Body of pancreas (tissue), 4 donors: Measurements from ENCODE around the gene RCOR2. TPM values are rescaled to one million over a fixed set of nuclear protein-coding genes. Genes with fewer than 3 reads are reported as not detected.

ENCODE experiments used
- ATAC-seq: fragments of 150-250 bp; one replicate; pipeline ENCODE4 v1.9.1; 2016
- DNase-seq, 4 donors: peaks; one replicate each; pipeline ENCODE4 v3.0.0-alpha.2; 2019
- H3K27ac ChIP-seq, 4 donors: fragments of 200-600 bp; sonication (generic); 1 replicate in 3 of 4; 2 replicates in 1 of 4; pipeline versions ENCODE4 v1.5.1 to v1.6.1; 2016 to 2019; ENCODE audit warnings: mild to moderate bottlenecking in 1 of 4, mixed read lengths in 1 of 4, moderate library complexity in 1 of 4
- H3K27me3 ChIP-seq, 2 donors: fragments of 200-600 bp; sonication (generic); one replicate each; pipeline ENCODE4 v1.6.0; 2016; ENCODE audit warnings: mild to moderate bottlenecking in 1 of 2
- H3K36me3 ChIP-seq, 2 donors: fragments of 200-600 bp; sonication (generic); replicated peaks in 1 of 2; 2 replicates each; pipeline ENCODE4 v1.5.1; 2016; ENCODE audit warnings: low read depth in 2 of 2; ENCODE audit not compliant: insufficient read depth in 1 of 2
- H3K4me1 ChIP-seq: fragments of 200-600 bp; sonication (generic); one replicate; pipeline ENCODE4 v1.6.0; 2016
- H3K4me3 ChIP-seq, 2 donors: fragments of 200-600 bp; sonication (generic); 1 replicate in 1 of 2; 2 replicates in 1 of 2; pipeline ENCODE4 v1.5.1; 2016 to 2019
- H3K9me3 ChIP-seq, 3 donors: fragments of 200-600 bp; sonication (generic); 1 replicate in 2 of 3; 2 replicates in 1 of 3; pipeline ENCODE4 v1.5.1; 2016
- CTCF ChIP-seq, 7 experiments: fragments of 450-650 bp in 4 of 7; fragments of 200-600 bp in 3 of 7; sonication (generic) in 3 of 7; IDR thresholded peaks; one replicate each; pipeline ENCODE4 v1.5.1; 2016 to 2019; ENCODE audit warnings: antibody characterized with exemption in 7 of 7
- POLR2A ChIP-seq, 3 donors: fragments of 450-650 bp; IDR thresholded peaks; one replicate each; pipeline ENCODE4 v1.6.1; 2016; ENCODE audit warnings: antibody characterized with exemption in 3 of 3, mild to moderate bottlenecking in 2 of 3
- WGBS, 2 donors: methylation state at CpG; one replicate each; pipeline ENCODE4 v1.1.5; 2017; 5-methylcytosine and 5-hydroxymethylcytosine counted together
- intact Hi-C: fragments of 100-400 bp; cut with DNase I; formaldehyde crosslinking; loops from one replicate; pipeline ENCODE4 v1.15.1; 2023
- total RNA-seq, 2 donors: library from RNA; depleted of rRNA; stranded (reverse); fragments of >200 nt; gene quantifications; one replicate each; pipeline ENCODE4 v1.1.0, GENCODE V29; 2016

RCOR2 gene
- total RNA-seq, 2 donors from 2014 or later, result 0.26 to 0.33 TPM

- peaks cover 17% of the 10 kb centered on the region for H3K4me1 ChIP-seq
- peak within 1 kb of the TSS; percentile 26 to 57 for H3K4me3 ChIP-seq
- H3K27ac ChIP-seq, result peak within 1 kb of the TSS; percentile 50 to 87 (median 68)
- TF ChIP-seq CTCF (IDR thresholded peaks at IDR 0.05) (peak in 3 of 7 experiments; percentile 7 to 32 (median 13)), POLR2A (IDR thresholded peaks at IDR 0.05) (peak in 1 of 3 donors; percentile 23)
- H3K9me3 ChIP-seq, result no peaks in the 10 kb centered on the region
- peak; percentile 96 to 98 (median 97) for DNase-seq
- intact Hi-C loops, result no loop called here
- no peaks in the 10 kb centered on the region for H3K27me3 ChIP-seq
- peak; percentile 96 for ATAC-seq
- H3K36me3 ChIP-seq, result no peaks in the 10 kb centered on the region
- WGBS, 2 donors, result 0% methylated on average over 22 to 73 of the region's 92 CpGs
These were observed 21.8 kb upstream of the RCOR2 start, which contains the start of gene NAA40 for GRCh38 chr11:63938479-63939396. TSS of gene NAA40 (plus strand) at chr11:63939002. CDS start at chr11:63939097, 95 bp downstream.

GRCh38 chr11:63937713-63938478, 20.9 kb upstream of the RCOR2 start:
- Histone ChIP-seq H3K27me3 (no peaks in the 10 kb centered on the region), H3K4me1 (peaks cover 17% of the 10 kb centered on the region), H3K9me3 (no peaks in the 10 kb centered on the region), H3K27ac (peak overlapping the region; percentile 33 to 87 (median 64)), H3K36me3 (no peaks in the 10 kb centered on the region), H3K4me3 (peak overlapping the region in 1 of 2 donors; percentile 57)
- DNase-seq, result peak; percentile 17 to 35 (median 24)
- TF ChIP-seq CTCF (IDR thresholded peaks at IDR 0.05) (no peak), POLR2A (IDR thresholded peaks at IDR 0.05) (no peak)
- intact Hi-C loops, result no loop called here
- WGBS, 2 donors, result 14 to 23% methylated on average over 30 of the region's 30 CpGs
- ATAC-seq, result no peak

- ATAC-seq (no peak), DNase-seq (no peak)
- Histone ChIP-seq H3K27me3 (no peaks in the 10 kb centered on the region), H3K4me3 (no peak overlapping the region), H3K9me3 (no peaks in the 10 kb centered on the region), H3K36me3 (no peaks in the 10 kb centered on the region), H3K27ac (no peak overlapping the region), H3K4me1 (peaks cover 9% of the 10 kb centered on the region)
- 36% methylated on average over 1 of the region's 1 CpG; no CpG with 5 or more reads in 1 of the 2 donors for WGBS, 2 donors
- intact Hi-C loops, result no loop called here
- TF ChIP-seq CTCF (IDR thresholded peaks at IDR 0.05) (no peak), POLR2A (IDR thresholded peaks at IDR 0.05) (no peak)
These were observed 16.5 kb upstream of the RCOR2 start for GRCh38 chr11:63933459-63933858.

- intact Hi-C loops, result no loop called here
- Histone ChIP-seq H3K4me1 (no peaks in the 10 kb centered on the region), H3K27me3 (no peaks in the 10 kb centered on the region), H3K27ac (no peak overlapping the region), H3K4me3 (no peak overlapping the region), H3K36me3 (no peaks in the 10 kb centered on the region), H3K9me3 (no peaks in the 10 kb centered on the region)
- 80 to 86% methylated on average over 11 to 12 of the region's 12 CpGs for WGBS, 2 donors
- TF ChIP-seq CTCF (IDR thresholded peaks at IDR 0.05) (no peak), POLR2A (IDR thresholded peaks at IDR 0.05) (no peak)
- ATAC-seq (no peak), DNase-seq (no peak)
These were observed 14.9 kb upstream of the RCOR2 start for GRCh38 chr11:63931876-63932275.
